ENCODE data around the gene XCR1. TPM values are rescaled to one million over a fixed set of nuclear protein-coding genes. Genes with fewer than 3 reads are reported as not detected.

XCR1 gene
- total RNA-seq, 1 donor from 2014 or later, result not detected

DNA sequence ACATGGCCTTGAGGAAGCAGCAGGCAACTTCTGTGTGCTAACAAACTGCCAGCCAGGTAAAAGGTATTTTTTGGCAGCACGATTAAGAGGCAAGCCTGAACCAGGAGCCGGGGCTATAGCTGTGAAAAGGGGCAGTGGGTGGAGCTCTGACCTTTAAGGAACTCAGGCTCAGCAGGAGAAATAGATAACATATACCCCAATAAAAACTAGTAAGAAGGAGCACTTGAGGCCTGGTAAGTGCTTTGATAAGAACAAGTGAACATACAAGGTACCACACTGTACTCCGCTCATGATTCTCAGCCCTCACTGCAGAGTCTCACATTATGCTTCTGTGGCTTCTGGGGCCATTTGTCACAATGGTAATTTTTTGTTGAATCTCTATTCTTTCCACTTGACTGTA lies 37.1 kb downstream of the XCR1 start:
- H3K4me3 ChIP-seq (ENCODE audit: low read depth, low read length), result no peak overlapping the region
- TF ChIP-seq, protein P1, sequence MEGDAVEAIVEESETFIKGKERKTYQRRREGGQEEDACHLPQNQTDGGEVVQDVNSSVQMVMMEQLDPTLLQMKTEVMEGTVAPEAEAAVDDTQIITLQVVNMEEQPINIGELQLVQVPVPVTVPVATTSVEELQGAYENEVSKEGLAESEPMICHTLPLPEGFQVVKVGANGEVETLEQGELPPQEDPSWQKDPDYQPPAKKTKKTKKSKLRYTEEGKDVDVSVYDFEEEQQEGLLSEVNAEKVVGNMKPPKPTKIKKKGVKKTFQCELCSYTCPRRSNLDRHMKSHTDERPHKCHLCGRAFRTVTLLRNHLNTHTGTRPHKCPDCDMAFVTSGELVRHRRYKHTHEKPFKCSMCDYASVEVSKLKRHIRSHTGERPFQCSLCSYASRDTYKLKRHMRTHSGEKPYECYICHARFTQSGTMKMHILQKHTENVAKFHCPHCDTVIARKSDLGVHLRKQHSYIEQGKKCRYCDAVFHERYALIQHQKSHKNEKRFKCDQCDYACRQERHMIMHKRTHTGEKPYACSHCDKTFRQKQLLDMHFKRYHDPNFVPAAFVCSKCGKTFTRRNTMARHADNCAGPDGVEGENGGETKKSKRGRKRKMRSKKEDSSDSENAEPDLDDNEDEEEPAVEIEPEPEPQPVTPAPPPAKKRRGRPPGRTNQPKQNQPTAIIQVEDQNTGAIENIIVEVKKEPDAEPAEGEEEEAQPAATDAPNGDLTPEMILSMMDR (conservative IDR thresholded peaks at IDR 0.05; ENCODE audit: low read depth, low read length), result no peak
- DNase-seq (ENCODE audit: low read depth), result no peak

DNA sequence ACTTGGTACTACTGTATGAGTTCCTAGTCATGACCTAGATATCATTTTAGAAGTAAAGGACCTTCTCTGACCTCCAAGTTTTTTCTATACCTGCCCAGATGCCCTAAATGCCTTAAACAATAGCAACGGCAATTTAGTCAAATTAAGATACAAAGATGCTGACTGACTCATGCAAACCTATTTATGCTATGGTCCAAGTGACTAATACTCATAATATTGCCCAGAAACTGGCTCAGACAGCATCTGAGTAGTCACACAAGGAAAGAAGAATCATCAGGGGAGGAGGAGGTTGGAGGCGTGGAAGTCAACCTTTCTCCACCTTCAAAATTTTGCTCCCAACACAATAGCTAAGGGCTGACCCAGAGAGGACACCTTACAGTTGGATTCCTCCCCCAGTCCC lies 38.5 kb downstream of the XCR1 start:
- no peak overlapping the region for H3K4me3 ChIP-seq (ENCODE audit: low read depth, low read length)
- DNase-seq (ENCODE audit: low read depth), result no peak
- TF ChIP-seq, protein P1 (conservative IDR thresholded peaks at IDR 0.05; ENCODE audit: low read depth, low read length), result no peak

- TF ChIP-seq, protein P1 (conservative IDR thresholded peaks at IDR 0.05; ENCODE audit: low read depth, low read length), result no peak
- H3K4me3 ChIP-seq (ENCODE audit: low read depth, low read length), result no peak overlapping the region
- DNase-seq (ENCODE audit: low read depth), result no peak
Measured at GRCh38 chr3:45988362-45988761, 38.9 kb downstream of the XCR1 start.

GRCh38 chr3:45987368-45988291 lies 39.7 kb downstream of the XCR1 start:
- no peak for DNase-seq (ENCODE audit: low read depth)

DNA sequence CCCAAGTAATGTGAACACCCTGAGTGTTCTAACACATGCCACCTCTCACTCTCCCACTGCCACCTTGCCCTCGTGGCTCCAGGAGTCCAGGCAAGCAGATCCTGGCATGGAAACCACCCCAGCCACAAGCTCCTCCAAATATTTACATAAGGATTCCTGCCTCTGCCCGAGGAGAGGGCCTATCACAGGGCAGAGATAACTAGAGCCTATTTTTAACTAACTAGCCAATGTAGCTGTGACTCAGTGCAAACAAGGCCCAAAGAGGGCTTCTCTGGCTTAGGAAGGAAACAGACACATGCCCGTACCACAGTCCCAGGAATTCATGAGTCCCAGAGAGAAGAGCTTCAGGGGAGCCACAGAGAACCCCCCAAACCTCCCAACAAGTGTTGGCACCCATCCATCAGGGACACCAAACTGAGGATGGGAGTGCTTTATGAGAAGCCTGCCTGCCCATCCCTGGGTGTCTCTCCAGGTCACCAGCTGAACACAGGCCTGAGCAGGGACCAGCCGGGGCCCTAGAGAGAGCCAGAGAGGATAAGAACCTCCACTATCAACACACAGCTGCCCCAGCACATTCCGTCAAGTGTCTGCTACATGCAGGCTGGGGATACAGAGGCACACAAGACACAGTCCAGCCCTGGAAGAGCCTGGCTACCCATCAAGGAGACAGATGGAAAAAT lies 40.8 kb downstream of the XCR1 start:
- peak; percentile 38 for DNase-seq (ENCODE audit: low read depth)
- H3K4me3 ChIP-seq (ENCODE audit: low read depth, low read length), result no peak overlapping the region
- TF ChIP-seq, protein P1 (conservative IDR thresholded peaks at IDR 0.05; ENCODE audit: low read depth, low read length), result no peak

More at GRCh38 chr3:45987368-45988291, 39.7 kb downstream of the XCR1 start:
- TF ChIP-seq, protein P1 (conservative IDR thresholded peaks at IDR 0.05; ENCODE audit: low read depth, low read length), result no peak
- no peak overlapping the region for H3K4me3 ChIP-seq (ENCODE audit: low read depth, low read length)

DNA sequence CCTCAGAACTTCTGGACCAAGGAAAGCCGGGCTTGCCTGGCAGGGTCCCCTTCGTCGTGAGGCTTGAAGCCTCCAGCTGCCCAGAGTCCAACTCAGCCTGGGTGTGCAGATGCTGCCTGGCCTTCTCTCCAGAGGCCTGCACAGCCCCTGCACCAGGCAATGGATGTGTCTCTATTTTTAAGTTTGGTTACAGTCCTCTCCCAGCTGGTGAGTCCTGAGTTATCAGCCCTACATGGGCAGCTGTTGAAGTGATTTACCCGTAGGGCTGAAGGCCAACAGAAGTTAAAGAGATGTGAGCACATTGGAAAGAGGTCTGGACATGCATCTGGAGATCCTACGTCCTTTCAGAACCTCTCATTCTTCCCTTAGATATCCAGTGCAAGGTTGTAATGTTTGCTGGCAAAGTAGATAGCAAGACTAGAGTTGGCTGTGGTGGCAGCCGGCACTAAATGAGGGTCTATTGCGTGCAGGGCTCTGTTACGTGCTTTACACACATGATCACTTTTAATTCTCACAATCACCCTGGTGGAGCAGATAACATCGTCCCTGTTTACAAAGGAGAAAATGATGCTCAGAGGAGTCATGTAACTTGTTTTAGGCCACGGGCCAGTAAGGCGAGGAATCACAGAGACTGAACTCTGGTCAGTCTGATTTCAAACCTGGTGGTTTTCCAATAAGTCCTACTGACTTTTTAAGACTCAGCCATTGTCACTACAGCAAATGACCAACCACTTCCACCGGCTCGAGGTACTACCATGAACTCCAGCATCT lies 41.6 kb downstream of the XCR1 start:
- no peak overlapping the region for H3K4me3 ChIP-seq (ENCODE audit: low read depth, low read length)
- TF ChIP-seq, protein P1 (conservative IDR thresholded peaks at IDR 0.05; ENCODE audit: low read depth, low read length), result no peak
- no peak for DNase-seq (ENCODE audit: low read depth)
